ENCODE results near the gene SLC26A11.

SLC26A11 gene

DNA sequence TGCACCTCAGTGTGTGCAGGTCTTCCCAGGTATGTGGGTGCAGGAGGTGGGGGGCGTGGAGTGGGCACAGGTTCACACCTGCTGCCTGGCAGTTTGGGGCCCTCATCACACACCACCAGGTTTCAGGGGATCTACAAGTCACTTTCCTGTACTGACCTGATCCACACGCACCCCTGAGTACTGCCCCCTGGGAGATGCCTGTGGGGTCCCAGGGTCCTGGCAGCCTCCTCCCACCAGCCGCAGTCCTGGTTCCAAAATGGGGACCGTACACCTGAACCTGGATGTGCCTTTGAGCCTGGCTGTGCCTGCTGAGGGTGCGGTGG is 66.4 kb downstream of the SLC26A11 start:
- TF ChIP-seq YY1 (IDR thresholded peaks at IDR 0.05; ENCODE audit: insufficient read depth, insufficient read length) (no peak), SUZ12 (IDR thresholded peaks at IDR 0.05; ENCODE audit: extremely low read depth, insufficient read depth, insufficient read length) (no peak), ZNF274 (IDR thresholded peaks at IDR 0.05; ENCODE audit: low read depth, low read length) (no peak)
- DNase-seq (ENCODE audit: low read depth, low spot score) = no peak
- peaks cover 66% of the 10 kb centered on the region for H3K36me3 ChIP-seq (ENCODE audit: insufficient read depth, insufficient read length, low read length)
- peaks cover 18% of the 10 kb centered on the region for H3K4me1 ChIP-seq (ENCODE audit: insufficient read depth, insufficient read length)
- H3K4me3 ChIP-seq (ENCODE audit: insufficient read length, low read depth) = no peak overlapping the region
- H3K27me3 ChIP-seq (ENCODE audit: insufficient read depth, insufficient read length) = no peaks in the 10 kb centered on the region
- H3K9ac ChIP-seq (ENCODE audit: insufficient read length, low read depth) = no peak overlapping the region
- no peaks in the 10 kb centered on the region for H3K9me3 ChIP-seq (ENCODE audit: insufficient read depth, low read length)

DNA sequence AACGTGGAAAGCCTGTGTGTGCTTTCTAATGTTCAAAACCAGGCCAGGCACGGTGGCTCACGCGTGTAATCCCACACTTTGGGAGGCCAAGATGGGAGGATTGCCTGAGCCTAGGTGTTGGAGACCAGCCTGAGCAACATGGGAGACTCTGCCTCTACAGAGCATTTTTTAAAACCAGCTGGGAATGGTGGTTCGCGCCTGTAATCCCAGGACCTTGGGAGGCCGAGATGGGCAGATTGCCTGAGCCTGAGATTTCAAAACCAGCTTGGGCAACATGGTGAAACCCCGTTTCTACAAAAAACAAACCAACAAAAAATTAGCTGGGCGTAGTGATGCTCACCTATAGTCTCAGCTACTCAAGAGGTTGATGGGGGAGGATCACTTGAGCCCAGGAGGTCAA is 66.8 kb downstream of the SLC26A11 start:
- DNase-seq (ENCODE audit: low read depth, low spot score) = no peak
- Histone ChIP-seq H3K9me3 (ENCODE audit: insufficient read depth, low read length) (no peaks in the 10 kb centered on the region), H3K36me3 (ENCODE audit: insufficient read depth, insufficient read length, low read length) (peaks cover 68% of the 10 kb centered on the region), H3K4me1 (ENCODE audit: insufficient read depth, insufficient read length) (peaks cover 18% of the 10 kb centered on the region), H3K4me3 (ENCODE audit: insufficient read length, low read depth) (no peak overlapping the region), H3K9ac (ENCODE audit: insufficient read length, low read depth) (no peak overlapping the region), H3K27me3 (ENCODE audit: insufficient read depth, insufficient read length) (no peaks in the 10 kb centered on the region)
- TF ChIP-seq SUZ12 (IDR thresholded peaks at IDR 0.05; ENCODE audit: extremely low read depth, insufficient read depth, insufficient read length) (no peak), YY1 (IDR thresholded peaks at IDR 0.05; ENCODE audit: insufficient read depth, insufficient read length) (no peak), ZNF274 (IDR thresholded peaks at IDR 0.05; ENCODE audit: low read depth, low read length) (no peak)

DNA sequence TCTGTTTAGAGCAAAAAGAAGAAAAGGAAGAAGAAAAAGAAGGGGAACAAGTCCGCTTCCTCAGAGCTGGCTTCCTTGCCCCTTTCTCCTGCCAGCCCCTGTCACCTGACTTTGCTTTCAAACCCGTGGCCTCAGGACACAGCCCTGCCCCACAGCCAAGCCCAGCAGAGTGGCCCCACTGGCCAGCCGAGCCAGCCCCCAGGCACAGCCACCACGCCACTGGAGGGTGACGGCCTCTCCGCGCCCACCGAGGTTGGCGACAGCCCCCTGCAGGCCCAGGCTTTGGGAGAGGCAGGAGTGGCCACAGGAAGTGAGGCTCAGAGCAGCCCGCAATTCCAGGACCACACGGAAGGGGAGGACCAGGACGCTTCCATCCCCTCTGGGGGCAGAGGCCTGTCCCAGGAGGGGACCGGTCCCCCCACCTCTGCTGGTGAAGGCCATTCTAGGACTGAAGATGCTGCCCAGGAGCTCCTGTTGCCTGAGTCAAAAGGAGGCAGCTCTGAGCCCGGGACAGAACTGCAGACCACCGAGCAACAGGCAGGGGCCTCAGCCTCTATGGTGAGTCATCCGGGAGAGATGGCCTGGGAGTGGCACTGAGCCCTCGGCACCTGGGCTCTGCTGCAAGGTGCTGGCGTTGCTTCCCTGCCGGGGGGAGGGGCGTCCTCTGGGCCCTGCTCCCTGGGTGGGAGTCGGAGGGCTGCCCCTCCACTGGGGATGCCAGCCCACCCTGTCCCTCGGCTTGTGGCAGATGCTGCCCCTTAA is 67.8 kb downstream of the SLC26A11 start:
- Histone ChIP-seq H3K4me1 (ENCODE audit: insufficient read depth, insufficient read length) (peaks cover 17% of the 10 kb centered on the region), H3K4me3 (ENCODE audit: insufficient read length, low read depth) (no peak overlapping the region), H3K27me3 (ENCODE audit: insufficient read depth, insufficient read length) (no peaks in the 10 kb centered on the region), H3K36me3 (ENCODE audit: insufficient read depth, insufficient read length, low read length) (peaks cover 76% of the 10 kb centered on the region), H3K9ac (ENCODE audit: insufficient read length, low read depth) (no peak overlapping the region), H3K9me3 (ENCODE audit: insufficient read depth, low read length) (no peaks in the 10 kb centered on the region)
- DNase-seq (ENCODE audit: low read depth, low spot score) = no peak
- no peak for TF ChIP-seq SUZ12 (IDR thresholded peaks at IDR 0.05; ENCODE audit: extremely low read depth, insufficient read depth, insufficient read length)
- no peak for TF ChIP-seq YY1 (IDR thresholded peaks at IDR 0.05; ENCODE audit: insufficient read depth, insufficient read length)
- TF ChIP-seq ZNF274 (IDR thresholded peaks at IDR 0.05; ENCODE audit: low read depth, low read length) = no peak

DNA sequence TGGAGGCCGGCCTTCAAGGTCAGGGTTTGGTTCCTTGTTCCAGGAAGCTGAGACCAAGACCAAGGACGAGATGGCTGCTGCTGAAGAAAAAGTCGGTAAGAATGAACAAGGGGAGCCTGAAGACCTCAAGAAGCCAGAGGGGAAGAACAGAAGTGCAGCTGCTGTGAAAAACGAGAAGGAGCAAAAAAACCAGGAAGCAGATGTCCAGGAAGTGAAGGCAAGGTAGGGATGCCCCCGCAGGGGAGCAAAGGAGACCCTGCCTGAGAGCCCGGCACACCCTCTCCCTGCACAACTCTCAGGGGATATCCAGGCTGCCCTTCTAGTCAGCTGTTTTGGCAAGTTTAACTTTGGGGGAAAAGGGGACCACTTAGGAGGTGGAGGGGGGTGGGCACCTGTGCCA is 69.4 kb downstream of the SLC26A11 start:
- Histone ChIP-seq H3K9me3 (ENCODE audit: insufficient read depth, low read length) (no peaks in the 10 kb centered on the region), H3K36me3 (ENCODE audit: insufficient read depth, insufficient read length, low read length) (peaks cover 83% of the 10 kb centered on the region), H3K4me3 (ENCODE audit: insufficient read length, low read depth) (no peak overlapping the region), H3K27me3 (ENCODE audit: insufficient read depth, insufficient read length) (no peaks in the 10 kb centered on the region), H3K4me1 (ENCODE audit: insufficient read depth, insufficient read length) (peaks cover 13% of the 10 kb centered on the region), H3K9ac (ENCODE audit: insufficient read length, low read depth) (no peak overlapping the region)
- TF ChIP-seq ZNF274 (IDR thresholded peaks at IDR 0.05; ENCODE audit: low read depth, low read length) = no peak
- TF ChIP-seq SUZ12 (IDR thresholded peaks at IDR 0.05; ENCODE audit: extremely low read depth, insufficient read depth, insufficient read length) = no peak
- TF ChIP-seq YY1 (IDR thresholded peaks at IDR 0.05; ENCODE audit: insufficient read depth, insufficient read length) = no peak
- DNase-seq (ENCODE audit: low read depth, low spot score) = no peak

DNA sequence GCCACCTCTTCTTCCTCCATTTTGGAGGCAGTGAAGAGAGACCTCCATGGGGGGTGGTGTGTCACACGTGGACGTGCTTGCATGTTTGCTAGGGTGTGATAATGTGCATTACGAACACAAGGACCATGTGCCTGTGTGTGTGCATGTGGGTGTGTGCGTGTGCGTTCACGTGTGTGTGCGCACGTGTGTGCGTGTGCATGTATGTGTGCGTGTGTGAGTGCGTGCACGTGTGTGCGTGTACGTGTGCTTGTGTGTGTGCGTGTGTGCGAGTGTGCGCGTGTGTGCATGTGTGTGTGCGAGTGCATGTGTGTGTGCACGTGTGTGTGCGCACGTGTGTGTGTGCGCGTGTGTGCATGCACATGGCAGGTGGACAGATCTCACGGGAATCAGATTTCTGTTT is 69.9 kb downstream of the SLC26A11 start:
- TF ChIP-seq SUZ12 (IDR thresholded peaks at IDR 0.05; ENCODE audit: extremely low read depth, insufficient read depth, insufficient read length) (no peak), ZNF274 (IDR thresholded peaks at IDR 0.05; ENCODE audit: low read depth, low read length) (no peak), YY1 (IDR thresholded peaks at IDR 0.05; ENCODE audit: insufficient read depth, insufficient read length) (no peak)
- Histone ChIP-seq H3K4me3 (ENCODE audit: insufficient read length, low read depth) (no peak overlapping the region), H3K9ac (ENCODE audit: insufficient read length, low read depth) (no peak overlapping the region), H3K27me3 (ENCODE audit: insufficient read depth, insufficient read length) (no peaks in the 10 kb centered on the region), H3K9me3 (ENCODE audit: insufficient read depth, low read length) (no peaks in the 10 kb centered on the region), H3K36me3 (ENCODE audit: insufficient read depth, insufficient read length, low read length) (peaks cover 83% of the 10 kb centered on the region), H3K4me1 (ENCODE audit: insufficient read depth, insufficient read length) (peaks cover 9% of the 10 kb centered on the region)
- DNase-seq (ENCODE audit: low read depth, low spot score) = no peak

DNA sequence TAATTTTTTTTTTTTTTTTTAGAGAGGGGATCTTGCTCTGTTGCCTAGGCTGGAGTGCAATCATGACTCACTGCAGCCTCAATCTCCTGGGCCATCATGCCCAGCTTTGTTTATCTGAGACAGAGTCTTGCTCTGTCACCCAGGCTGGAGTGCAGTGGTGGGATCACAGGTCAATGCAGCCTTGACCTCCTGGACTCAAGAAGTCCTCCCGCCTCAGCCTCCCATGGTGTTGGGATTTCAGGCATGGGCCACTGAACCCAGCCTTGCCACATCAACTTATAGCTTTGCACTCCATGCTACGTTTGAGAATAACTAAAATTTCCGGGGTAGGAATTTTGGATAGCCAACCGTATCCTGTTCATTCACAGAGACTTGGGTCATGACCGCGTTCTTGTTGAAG is 71.0 kb downstream of the SLC26A11 start:
- DNase-seq (ENCODE audit: low read depth, low spot score) = no peak
- Histone ChIP-seq H3K9ac (ENCODE audit: insufficient read length, low read depth) (no peak overlapping the region), H3K4me3 (ENCODE audit: insufficient read length, low read depth) (no peak overlapping the region), H3K27me3 (ENCODE audit: insufficient read depth, insufficient read length) (no peaks in the 10 kb centered on the region), H3K9me3 (ENCODE audit: insufficient read depth, low read length) (no peaks in the 10 kb centered on the region), H3K4me1 (ENCODE audit: insufficient read depth, insufficient read length) (peaks cover 7% of the 10 kb centered on the region), H3K36me3 (ENCODE audit: insufficient read depth, insufficient read length, low read length) (peaks cover 89% of the 10 kb centered on the region)
- TF ChIP-seq YY1 (IDR thresholded peaks at IDR 0.05; ENCODE audit: insufficient read depth, insufficient read length) = no peak
- no peak for TF ChIP-seq ZNF274 (IDR thresholded peaks at IDR 0.05; ENCODE audit: low read depth, low read length)
- no peak for TF ChIP-seq SUZ12 (IDR thresholded peaks at IDR 0.05; ENCODE audit: extremely low read depth, insufficient read depth, insufficient read length)

DNA sequence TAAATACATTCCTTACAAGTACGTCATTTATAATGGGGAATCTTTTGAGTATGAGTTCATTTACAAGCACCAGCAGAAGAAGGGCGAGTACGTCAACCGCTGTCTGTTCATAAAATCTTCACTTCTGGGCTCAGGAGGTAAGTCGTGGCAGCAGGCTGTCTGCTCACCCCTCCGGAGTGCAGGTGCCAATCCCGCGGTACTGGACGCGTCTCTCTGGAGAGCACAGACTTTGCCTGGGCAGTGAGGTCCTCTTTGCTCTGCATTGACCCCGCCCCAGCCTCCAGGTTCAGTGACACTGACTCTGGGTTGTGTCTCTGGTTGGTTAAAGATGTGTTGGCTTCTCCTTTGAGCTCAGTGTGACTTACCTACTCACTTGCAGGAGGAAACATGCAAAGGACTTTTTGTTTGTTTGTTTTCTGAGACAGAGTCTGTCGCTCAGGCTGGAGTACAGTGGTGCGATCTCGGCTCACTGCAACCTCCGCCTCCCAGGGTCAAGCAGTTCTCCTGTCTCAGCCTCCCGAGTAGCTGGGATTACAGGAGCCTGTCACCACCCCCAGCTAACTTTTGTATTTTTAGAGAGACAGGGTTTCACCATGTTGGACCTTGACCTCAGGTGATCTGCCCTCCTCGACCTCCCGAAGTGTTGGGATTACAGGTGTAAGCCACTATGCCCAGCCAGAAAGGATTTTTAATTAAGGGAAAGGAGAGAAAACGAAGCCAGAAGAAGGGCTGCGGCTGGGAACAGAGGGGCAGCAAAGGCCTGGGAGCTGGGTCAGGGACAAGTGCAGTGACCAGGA is 71.7 kb downstream of the SLC26A11 start:
- TF ChIP-seq SUZ12 (IDR thresholded peaks at IDR 0.05; ENCODE audit: extremely low read depth, insufficient read depth, insufficient read length) (no peak), ZNF274 (IDR thresholded peaks at IDR 0.05; ENCODE audit: low read depth, low read length) (no peak), YY1 (IDR thresholded peaks at IDR 0.05; ENCODE audit: insufficient read depth, insufficient read length) (no peak)
- no peak overlapping the region for H3K4me3 ChIP-seq (ENCODE audit: insufficient read length, low read depth)
- no peaks in the 10 kb centered on the region for H3K9me3 ChIP-seq (ENCODE audit: insufficient read depth, low read length)
- DNase-seq (ENCODE audit: low read depth, low spot score) = no peak
- H3K36me3 ChIP-seq (ENCODE audit: insufficient read depth, insufficient read length, low read length) = peaks cover 92% of the 10 kb centered on the region
- H3K9ac ChIP-seq (ENCODE audit: insufficient read length, low read depth) = no peak overlapping the region
- H3K4me1 ChIP-seq (ENCODE audit: insufficient read depth, insufficient read length) = peaks cover 7% of the 10 kb centered on the region
- H3K27me3 ChIP-seq (ENCODE audit: insufficient read depth, insufficient read length) = no peaks in the 10 kb centered on the region

Data from NT2/D1 (cell line).